GM23338 (cell line): ENCODE measurements around the gene PPM1F.

ENCODE experiments used
- EZH2 ChIP-seq: fragments of 200-600 bp; sonication (generic); IDR thresholded peaks from one replicate; pipeline ENCODE4 v1.8.0; 2017; ENCODE audit warnings: antibody characterized with exemption, mild to moderate bottlenecking, low read depth; ENCODE audit not compliant: unreplicated experiment
- ZNF114 ChIP-seq: fragments of 250-450 bp; sonication (Bioruptor Pico); IDR thresholded peaks from 2 replicates; pipeline ENCODE4 v1.5.0; 2020; ENCODE audit warnings: mild to moderate bottlenecking, moderate library complexity
- TF ChIP-seq, protein P1 (sequence below), 2 experiments: fragments of 200-600 bp in 1 of 2; sonication (generic) in 1 of 2; conservative IDR thresholded peaks; 2 replicates each; pipeline versions ENCODE4 v1.5.1 to v1.6.1; 2016 to 2017; ENCODE audit warnings: antibody characterized with exemption in 2 of 2, low read depth in 2 of 2, mild to moderate bottlenecking in 2 of 2, moderate library complexity in 1 of 2

DNA sequence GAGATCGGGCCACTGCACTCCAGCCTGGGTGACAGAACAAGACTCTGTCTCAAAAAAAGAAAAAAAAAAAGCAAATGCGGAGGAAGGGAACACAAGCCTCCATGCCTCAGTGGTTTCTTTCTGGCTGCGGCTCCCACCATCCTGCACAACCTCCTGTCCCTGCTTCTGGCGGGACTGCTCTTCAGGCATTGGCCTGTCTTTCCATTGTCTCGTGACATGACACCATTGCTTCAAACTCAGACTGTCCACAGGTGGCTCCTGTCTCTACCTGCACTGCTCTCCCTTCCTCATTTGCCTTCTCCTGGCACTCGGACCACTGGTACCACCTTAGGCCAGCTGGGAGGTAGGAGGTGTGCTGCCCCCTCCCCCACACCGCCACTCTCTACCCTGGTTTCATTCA is 10.6 kb upstream of the PPM1F start:
- TF ChIP-seq, protein P1, sequence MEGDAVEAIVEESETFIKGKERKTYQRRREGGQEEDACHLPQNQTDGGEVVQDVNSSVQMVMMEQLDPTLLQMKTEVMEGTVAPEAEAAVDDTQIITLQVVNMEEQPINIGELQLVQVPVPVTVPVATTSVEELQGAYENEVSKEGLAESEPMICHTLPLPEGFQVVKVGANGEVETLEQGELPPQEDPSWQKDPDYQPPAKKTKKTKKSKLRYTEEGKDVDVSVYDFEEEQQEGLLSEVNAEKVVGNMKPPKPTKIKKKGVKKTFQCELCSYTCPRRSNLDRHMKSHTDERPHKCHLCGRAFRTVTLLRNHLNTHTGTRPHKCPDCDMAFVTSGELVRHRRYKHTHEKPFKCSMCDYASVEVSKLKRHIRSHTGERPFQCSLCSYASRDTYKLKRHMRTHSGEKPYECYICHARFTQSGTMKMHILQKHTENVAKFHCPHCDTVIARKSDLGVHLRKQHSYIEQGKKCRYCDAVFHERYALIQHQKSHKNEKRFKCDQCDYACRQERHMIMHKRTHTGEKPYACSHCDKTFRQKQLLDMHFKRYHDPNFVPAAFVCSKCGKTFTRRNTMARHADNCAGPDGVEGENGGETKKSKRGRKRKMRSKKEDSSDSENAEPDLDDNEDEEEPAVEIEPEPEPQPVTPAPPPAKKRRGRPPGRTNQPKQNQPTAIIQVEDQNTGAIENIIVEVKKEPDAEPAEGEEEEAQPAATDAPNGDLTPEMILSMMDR (conservative IDR thresholded peaks at IDR 0.05; ENCODE audit: low read depth in 2 of 2): no peak
- TF ChIP-seq EZH2: no peak
- no peak for TF ChIP-seq ZNF114 (CRISPR knock-in tag)
